BE2C (cell line): ENCODE measurements around the gene RAPGEF2.

Experiments used
- DNase-seq: peaks from one replicate; pipeline ENCODE4 v3.0.0-alpha.2; 2020
- H3K27me3 ChIP-seq: fragments of 250-450 bp; sonication (Bioruptor Pico); 2 replicates; pipeline ENCODE4 v1.5.1; 2020; ENCODE audit warnings: mild to moderate bottlenecking
- H3K36me3 ChIP-seq: fragments of 250-450 bp; sonication (Bioruptor Pico); 2 replicates; pipeline ENCODE4 v1.5.1; 2020; ENCODE audit warnings: mild to moderate bottlenecking
- H3K4me1 ChIP-seq: fragments of 250-450 bp; sonication (Bioruptor Pico); 2 replicates; pipeline ENCODE4 v1.5.1; 2020
- H3K4me3 ChIP-seq: 2 replicates; pipeline ENCODE4 v1.5.1; 2011; ENCODE audit warnings: low read depth, low read length
- H3K9me3 ChIP-seq: fragments of 250-450 bp; sonication (Bioruptor Pico); 2 replicates; pipeline ENCODE4 v1.5.1; 2020
- TF ChIP-seq, protein P1 (sequence below): IDR thresholded peaks from 2 replicates; pipeline ENCODE4 v1.5.1; 2012; ENCODE audit warnings: mild to moderate bottlenecking, low read depth, low read length

The RAPGEF2 gene

DNA sequence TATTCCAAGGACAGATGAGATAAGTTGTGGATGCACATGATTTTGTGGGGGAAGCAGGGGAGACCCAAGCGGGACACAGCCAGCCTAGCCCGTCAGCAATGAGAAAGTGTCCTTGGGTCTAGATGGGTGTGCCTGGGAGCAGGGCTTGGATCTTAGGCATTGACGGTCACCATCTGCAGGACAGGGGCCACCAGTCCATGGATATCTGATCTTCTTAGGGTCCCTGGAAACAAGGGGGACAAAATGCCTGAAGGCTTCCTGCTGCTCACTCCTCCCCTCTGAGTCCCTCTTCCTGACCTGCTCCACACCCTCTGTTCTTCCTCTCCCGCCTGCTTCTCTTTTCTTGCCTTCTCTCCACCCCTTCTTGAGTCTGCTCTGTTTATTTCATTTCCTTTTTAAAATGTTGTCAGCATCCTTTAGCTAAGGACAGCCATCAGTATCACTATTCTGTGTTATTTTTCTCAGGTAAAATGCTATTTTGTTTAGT lies 298.4 kb downstream of the RAPGEF2 start:
- H3K4me1 ChIP-seq, result no peaks in the 10 kb centered on the region
- TF ChIP-seq, protein P1, sequence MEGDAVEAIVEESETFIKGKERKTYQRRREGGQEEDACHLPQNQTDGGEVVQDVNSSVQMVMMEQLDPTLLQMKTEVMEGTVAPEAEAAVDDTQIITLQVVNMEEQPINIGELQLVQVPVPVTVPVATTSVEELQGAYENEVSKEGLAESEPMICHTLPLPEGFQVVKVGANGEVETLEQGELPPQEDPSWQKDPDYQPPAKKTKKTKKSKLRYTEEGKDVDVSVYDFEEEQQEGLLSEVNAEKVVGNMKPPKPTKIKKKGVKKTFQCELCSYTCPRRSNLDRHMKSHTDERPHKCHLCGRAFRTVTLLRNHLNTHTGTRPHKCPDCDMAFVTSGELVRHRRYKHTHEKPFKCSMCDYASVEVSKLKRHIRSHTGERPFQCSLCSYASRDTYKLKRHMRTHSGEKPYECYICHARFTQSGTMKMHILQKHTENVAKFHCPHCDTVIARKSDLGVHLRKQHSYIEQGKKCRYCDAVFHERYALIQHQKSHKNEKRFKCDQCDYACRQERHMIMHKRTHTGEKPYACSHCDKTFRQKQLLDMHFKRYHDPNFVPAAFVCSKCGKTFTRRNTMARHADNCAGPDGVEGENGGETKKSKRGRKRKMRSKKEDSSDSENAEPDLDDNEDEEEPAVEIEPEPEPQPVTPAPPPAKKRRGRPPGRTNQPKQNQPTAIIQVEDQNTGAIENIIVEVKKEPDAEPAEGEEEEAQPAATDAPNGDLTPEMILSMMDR, result no peak
- no peak overlapping the region for H3K4me3 ChIP-seq
- no peaks in the 10 kb centered on the region for H3K36me3 ChIP-seq
- no peaks in the 10 kb centered on the region for H3K9me3 ChIP-seq
- DNase-seq, result no peak
- H3K27me3 ChIP-seq, result no peaks in the 10 kb centered on the region

DNA sequence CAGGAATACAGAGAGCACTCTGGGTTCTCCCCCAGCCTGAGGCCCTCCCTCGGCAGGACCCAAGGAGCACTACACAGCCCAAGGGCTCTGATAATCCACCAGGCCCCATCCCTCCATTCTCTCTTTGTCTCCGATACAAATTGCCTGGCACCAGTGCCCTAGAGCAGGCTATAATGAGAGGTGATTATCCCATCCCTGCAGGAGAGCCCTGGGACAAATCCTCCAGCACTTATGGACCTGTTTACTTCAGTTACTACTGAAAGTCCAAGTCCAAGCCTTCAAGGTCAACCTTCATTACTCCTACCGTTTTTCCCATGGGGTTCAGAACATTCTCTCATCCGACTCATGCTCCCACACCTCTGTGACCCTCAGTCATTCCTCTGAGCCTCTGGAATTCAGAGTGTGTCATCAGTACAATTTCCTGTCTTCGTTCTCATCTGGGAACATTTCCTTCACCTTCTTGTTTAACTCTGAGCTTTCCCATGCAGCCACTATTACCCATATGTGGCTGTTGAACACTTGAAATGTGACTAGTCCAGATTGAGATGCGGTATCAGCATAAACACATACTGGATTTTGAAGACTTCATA lies 299.0 kb downstream of the RAPGEF2 start:
- no peak for DNase-seq

More for the DNA sequence above, 299.0 kb downstream of the RAPGEF2 start:
- Histone ChIP-seq H3K36me3 (no peaks in the 10 kb centered on the region), H3K9me3 (no peaks in the 10 kb centered on the region), H3K4me3 (no peak overlapping the region), H3K27me3 (no peaks in the 10 kb centered on the region), H3K4me1 (no peaks in the 10 kb centered on the region)
- TF ChIP-seq, protein P1, result no peak
